ENCODE results near the gene DNAH14.
"Not testable (repeated sequence)": the region's sequence is repeated elsewhere in the genome, so short reads cannot be mapped to it uniquely, and the experiment has no call there.

Gene DNAH14

DNA sequence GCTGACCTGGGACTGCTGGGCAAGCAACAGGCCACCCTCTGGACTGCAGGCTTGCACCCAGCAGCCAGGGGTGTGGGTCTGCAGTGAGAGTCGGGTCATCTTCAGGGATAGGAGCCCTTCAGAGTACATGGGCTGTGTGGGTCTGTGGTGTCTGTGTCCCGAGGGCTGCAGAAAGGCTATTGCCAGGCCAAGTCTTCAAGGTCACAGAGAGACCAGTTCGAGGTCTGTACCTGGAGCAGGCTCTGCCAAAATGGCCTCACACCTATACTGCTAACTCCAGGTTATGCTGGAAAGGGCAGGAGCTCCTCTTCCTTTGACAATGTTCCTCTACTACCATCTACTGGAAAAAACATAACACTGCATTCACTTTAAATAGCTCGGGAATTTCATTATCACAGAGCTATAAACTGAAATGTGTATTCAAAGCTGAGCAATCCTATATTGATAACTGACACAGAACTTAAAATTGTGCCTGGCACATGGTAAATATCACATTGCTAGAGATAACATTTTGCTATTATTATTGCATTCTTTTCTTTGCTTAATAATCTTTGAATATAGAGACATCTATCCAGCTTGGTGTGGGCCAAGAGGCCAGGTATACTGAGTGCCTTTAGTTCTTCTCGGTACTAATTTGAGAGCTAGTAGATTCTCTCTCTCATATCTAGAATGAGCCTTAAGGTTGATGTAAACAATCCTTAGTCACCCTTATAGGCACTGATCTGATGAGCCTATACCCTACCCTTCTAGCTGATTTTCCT, 6.9 kb upstream of the DNAH14 start:
- peak; percentile 4 for DNase-seq

- no peak for DNase-seq
Observed at GRCh38 chr1:224923726-224924125, 5.7 kb upstream of the DNAH14 start.

- DNase-seq = not testable (repeated sequence)
Observed at GRCh38 chr1:224927631-224928030, 1.8 kb upstream of the DNAH14 start.

DNA sequence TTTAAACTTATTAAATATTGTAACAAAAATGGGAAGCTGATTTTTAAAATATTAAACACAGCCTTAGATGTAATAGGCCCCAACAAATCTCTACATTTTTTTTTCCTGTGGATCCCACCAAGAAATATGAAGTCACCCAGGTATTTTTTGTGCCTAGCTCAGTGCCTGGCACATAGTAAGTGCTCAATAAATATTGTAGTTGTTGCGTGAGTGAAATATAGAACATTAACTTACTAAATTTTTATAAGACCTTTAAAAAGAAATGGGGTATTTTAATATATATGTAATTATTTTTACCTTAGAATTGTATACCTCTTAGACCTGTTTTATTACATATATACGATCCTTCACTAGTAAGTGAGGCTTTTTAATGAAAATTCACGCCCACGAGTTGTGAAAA, 569 bp upstream of the DNAH14 start:
- DNase-seq = no peak

GRCh38 chr1:224931605-224932004, 2.1 kb downstream of the DNAH14 start:
- no peak for DNase-seq

GRCh38 chr1:224932607-224933249, 3.3 kb downstream of the DNAH14 start:
- no peak for DNase-seq

DNA sequence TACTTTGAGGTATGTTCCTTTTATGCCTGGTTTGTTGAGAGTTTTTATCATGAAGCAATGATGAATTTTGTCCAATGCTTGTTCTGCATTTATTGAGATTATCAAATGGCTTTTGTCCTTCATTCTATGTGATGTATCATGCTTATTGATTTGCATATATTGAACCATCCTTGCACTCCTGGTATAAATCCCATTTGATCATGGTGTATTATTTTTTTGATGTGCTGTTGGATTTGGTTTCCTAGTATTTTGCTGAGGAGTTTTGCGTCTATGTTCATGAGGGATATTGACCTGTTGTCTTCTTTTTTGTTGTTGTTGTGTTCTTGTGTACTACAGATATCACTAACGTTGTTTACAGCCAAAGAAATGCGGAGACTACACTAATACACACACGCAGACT, 4.1 kb downstream of the DNAH14 start:
- DNase-seq = no peak

GRCh38 chr1:224938652-224939051, 9.2 kb downstream of the DNAH14 start:
- DNase-seq = no peak

DNA sequence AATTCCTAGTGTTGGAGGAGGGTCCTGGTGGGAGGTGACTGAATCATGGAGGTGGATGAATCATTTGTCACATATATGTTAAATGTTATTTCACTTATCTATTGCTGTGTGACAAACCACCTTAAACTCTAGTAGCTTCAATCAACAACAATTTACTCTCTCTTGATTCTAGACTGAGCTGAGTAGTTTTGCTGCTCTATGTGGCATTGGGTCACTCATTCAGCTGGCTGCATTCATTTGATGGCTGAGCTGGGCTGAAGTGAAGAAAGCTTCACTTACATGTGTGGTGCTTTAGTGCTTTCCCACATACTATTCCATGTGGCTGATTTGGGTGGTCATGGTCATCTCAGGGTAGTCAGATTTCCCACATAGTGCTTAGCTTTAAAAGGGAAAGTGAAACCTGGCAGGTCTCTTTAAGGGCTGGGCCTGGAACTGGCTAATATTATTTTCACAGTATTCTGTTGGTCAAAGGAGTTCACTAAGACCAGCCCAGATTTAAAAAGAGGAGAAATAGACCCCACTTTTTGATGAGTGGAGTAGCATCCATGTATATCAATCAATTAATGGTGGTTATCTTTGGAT, 10.5 kb downstream of the DNAH14 start:
- DNase-seq = no peak

DNA sequence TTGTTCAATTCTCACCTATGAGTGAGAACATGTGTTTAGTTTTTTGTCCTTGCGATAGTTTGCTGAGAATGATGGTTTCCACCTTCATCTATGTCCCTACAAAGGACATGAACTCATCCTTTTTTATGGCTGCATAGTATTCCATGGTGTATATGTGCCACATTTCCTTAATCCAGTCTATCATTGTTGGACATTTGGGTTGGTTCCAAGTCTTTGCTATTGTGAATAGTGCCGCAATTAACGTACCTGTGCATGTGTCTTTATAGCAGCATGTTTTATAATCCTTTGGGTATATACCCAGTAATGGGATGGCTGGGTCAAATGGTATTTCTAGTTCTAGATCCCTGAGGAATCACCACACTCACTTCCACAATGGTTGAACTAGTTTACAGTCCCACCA, 11.3 kb downstream of the DNAH14 start:
- not testable (repeated sequence) for DNase-seq

- not testable (repeated sequence) for DNase-seq
Observed at GRCh38 chr1:224945651-224946348, 16.3 kb downstream of the DNAH14 start.

DNA sequence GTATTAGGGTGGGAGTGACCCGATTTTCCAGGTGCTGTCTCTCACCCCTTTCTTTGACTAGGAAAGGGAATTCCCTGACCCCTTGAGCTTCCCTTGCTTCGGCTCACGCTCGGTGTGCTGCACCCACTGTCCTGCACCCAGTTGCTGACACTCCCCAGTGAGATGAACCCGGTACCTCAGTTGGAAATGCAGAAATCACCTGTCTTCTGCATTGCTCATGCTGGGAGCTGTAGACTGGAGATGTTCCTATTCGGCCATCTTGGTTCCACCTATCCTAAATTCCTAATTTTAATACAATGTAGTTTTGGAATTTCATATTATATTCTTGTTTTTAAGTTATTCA, 16.8 kb downstream of the DNAH14 start:
- DNase-seq = not testable (repeated sequence)

DNA sequence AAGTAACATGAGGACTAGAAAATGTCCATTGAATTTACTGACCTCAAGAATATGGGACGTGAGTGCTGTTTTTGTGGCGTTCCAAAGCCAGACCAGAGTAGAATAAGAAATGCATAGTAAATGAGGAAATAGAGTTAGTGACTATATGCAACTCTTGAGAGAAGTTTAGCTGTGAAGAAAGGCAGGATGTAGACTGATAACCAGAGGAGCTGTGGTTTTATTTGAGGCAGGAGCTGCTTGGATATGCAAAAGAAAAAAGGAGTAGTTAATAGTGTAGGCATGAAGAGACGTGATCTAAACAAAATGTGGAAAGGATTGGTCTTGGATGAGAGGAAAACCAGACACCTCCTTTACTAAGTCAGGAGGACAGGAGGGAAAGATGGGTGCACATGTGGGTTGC, 28.2 kb downstream of the DNAH14 start:
- DNase-seq = no peak

DNA sequence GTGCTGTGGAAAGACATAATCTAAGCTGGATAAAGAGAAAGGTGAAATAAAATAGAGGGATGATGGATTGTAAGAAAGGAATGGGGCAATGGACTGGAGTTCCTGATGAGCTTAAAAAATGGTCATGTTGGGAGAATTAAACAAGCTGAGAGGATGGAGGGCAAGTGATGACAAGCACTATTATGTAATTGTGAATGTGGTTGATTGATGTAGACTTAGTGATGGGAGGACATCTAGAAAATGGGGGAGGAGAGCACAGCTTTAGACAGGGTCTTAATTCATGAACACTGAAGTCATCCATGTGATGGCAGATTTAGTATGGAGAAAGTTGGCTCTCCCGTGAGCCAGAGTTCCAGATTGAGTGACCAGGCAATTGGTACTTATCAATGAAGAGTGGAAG, 29.0 kb downstream of the DNAH14 start:
- DNase-seq = no peak

DNA sequence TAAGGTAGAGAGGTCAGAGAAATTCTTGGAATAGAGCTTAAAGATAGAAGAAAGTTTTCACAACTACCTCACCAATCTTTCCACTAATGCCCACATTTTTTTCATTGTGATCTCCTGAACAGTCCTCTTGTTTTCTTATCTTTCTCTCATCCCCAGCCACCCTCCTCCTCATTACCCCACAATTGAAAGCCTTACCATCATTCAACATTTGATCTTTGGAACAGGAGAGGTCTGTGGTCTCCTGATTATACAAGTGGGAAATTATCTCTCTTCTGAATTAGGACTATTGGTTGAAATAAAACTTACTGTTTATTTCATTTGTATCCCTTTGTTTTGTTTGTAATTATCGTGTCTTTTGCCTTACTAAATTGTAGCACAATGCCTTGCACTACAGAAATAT, 29.6 kb downstream of the DNAH14 start:
- no peak for DNase-seq

DNA sequence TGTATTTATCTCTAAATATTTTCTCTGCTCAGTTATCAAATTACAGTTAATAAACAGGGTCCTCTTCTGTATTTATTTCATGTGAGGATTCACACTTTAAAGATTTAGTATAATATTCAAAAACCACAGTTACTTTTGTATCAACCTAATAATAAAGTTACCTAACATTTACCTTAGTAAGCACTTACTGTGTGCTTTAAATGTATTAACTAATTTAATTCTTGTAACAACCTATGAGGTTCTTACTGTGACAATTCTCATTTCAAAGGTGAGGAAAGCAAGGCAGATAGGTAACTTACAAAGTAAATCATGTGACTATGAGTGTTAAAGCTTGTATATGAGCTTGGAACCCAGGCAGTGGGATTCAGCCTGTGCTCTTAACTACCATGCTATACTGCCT, 30.2 kb downstream of the DNAH14 start:
- DNase-seq = no peak

DNA sequence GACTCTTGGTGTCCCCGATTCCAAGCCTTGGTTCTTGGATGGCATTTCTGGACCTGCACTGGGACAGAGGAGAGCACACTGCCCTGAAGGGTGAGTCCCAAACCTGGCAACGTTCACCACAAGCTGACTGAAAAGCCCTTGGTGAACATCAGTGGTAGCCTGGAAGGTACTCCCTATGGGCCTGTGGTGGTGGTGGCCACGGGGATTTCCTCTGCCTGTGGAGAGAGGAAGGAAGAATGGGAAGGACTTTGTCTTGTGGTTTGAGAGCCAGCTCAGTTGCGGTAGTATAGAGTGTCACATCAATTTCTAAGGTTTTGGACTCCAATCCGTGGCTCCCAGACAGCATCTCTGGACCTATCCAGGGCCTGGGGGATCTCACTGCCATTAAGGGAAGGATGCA, 50.7 kb downstream of the DNAH14 start:
- no peak for DNase-seq

DNA sequence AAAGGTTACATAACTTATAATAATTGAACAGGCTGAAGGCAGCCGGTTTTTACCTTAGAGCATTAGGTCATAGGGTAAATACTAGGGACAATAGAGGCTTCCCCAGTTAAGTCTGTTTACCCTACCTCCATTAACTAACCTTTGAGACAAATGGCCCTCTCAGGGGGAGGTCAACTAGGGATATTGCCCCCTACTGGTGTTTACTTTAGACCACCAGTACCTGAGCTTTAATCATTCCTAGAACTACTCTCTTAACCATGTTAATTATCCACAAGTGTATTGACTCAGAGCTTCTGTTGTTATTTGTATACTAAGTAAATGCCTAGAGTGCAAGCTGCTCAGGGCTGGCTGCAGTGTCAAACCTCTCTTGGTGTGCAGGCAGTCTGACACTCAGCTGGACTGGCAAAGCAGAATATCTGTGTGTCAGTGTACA, 52.5 kb downstream of the DNAH14 start:
- DNase-seq = not testable (repeated sequence)

GRCh38 chr1:224988042-224988441, 58.6 kb downstream of the DNAH14 start:
- DNase-seq = no peak

GRCh38 chr1:224989615-224990014, 60.1 kb downstream of the DNAH14 start:
- DNase-seq = no peak

DNA sequence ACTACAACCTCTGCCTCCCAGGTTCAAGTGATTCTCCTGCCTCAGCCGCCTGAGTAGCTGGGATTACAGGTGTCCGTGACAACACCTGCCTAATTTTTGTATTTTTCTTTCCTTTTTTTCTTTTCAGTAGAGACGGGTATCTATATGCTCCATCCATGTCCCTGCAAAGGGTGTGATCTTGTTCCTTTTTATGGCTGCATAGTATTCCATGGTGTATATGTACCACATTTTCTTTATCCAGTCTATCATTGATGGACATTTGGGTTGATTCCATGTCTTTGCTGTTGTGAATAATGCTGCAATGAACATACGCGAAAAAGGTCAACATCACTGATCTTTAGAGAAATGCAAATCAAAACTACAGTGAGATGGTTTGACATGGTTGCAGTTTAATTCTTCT, 62.1 kb downstream of the DNAH14 start:
- not testable (repeated sequence) for DNase-seq

GRCh38 chr1:224995602-224996001, 66.1 kb downstream of the DNAH14 start:
- DNase-seq = no peak

GRCh38 chr1:224996266-224996665, 66.8 kb downstream of the DNAH14 start:
- DNase-seq = no peak

DNA sequence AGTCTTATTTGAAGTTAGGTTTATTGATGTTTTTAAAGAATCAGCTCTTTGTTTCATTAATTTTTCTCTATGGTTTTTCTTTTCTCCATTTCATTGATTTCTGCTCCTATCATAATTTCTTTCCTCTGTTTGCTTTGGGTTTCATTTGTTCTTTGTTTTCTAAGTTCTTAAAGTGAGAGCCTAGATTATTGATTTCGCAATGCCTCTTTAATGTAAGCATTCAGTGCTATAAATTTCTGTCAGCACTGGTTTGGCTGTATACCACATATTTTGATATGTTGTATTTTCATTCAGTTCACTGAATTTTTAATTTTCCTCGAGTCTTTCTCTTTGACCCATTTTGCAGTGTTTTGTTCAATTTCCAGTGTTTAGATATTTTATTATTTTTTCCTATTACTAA, 68.7 kb downstream of the DNAH14 start:
- DNase-seq = no peak
